Measurements from ENCODE around the gene FAM107B.
"Not testable (repeated sequence)": the region's sequence is repeated elsewhere in the genome, so short reads cannot be mapped to it uniquely, and the experiment has no call there.

FAM107B gene

GRCh38 chr10:14731875-14732512 lies 42.7 kb downstream of the FAM107B start:
- DNase-seq, result no peak

GRCh38 chr10:14728346-14728745 lies 46.4 kb downstream of the FAM107B start:
- DNase-seq, result no peak

GRCh38 chr10:14727924-14728323 lies 46.8 kb downstream of the FAM107B start:
- no peak for DNase-seq

GRCh38 chr10:14727465-14727864 lies 47.2 kb downstream of the FAM107B start:
- no peak for DNase-seq

- no peak for DNase-seq
Observed at GRCh38 chr10:14724931-14725330, 49.8 kb downstream of the FAM107B start.

- DNase-seq, result peak; percentile 31
Observed at GRCh38 chr10:14723052-14723689, 51.5 kb downstream of the FAM107B start.

GRCh38 chr10:14717552-14717951 lies 57.1 kb downstream of the FAM107B start:
- DNase-seq, result no peak

GRCh38 chr10:14712991-14713424 lies 61.7 kb downstream of the FAM107B start:
- no peak for DNase-seq

GRCh38 chr10:14709344-14709743 lies 65.4 kb downstream of the FAM107B start:
- not testable (repeated sequence) for DNase-seq

GRCh38 chr10:14707481-14707880 lies 67.2 kb downstream of the FAM107B start:
- no peak for DNase-seq

- no peak for DNase-seq
Observed at GRCh38 chr10:14705548-14706230, 69.0 kb downstream of the FAM107B start.

- DNase-seq, result no peak
Observed at GRCh38 chr10:14703631-14704001, 71.1 kb downstream of the FAM107B start.

GRCh38 chr10:14701466-14701865 lies 73.2 kb downstream of the FAM107B start:
- no peak for DNase-seq

GRCh38 chr10:14700546-14700945 lies 74.2 kb downstream of the FAM107B start:
- DNase-seq, result no peak

GRCh38 chr10:14699482-14699881 lies 75.2 kb downstream of the FAM107B start:
- no peak for DNase-seq

GRCh38 chr10:14698829-14699170 lies 75.9 kb downstream of the FAM107B start:
- no peak for DNase-seq

GRCh38 chr10:14698111-14698828 lies 76.4 kb downstream of the FAM107B start:
- no peak for DNase-seq

GRCh38 chr10:14697281-14697680 lies 77.4 kb downstream of the FAM107B start:
- no peak for DNase-seq

- no peak for DNase-seq
Observed at GRCh38 chr10:14696821-14697220, 77.9 kb downstream of the FAM107B start.

GRCh38 chr10:14695847-14696480 lies 78.7 kb downstream of the FAM107B start:
- DNase-seq, result no peak

GRCh38 chr10:14693891-14694290 lies 80.8 kb downstream of the FAM107B start:
- no peak for DNase-seq

- DNase-seq, result no peak
Observed at GRCh38 chr10:14692344-14693076, 82.2 kb downstream of the FAM107B start.
